Right cardiac atrium (tissue), 5 donors: Measurements from ENCODE around the gene GNAQ. TPM values are rescaled to one million over a fixed set of nuclear protein-coding genes. Genes with fewer than 3 reads are reported as not detected.
A peak's percentile ranks its signal among the peaks of the same experiment; 100 is the strongest.
"Not testable (repeated sequence)": the region's sequence is repeated elsewhere in the genome, so short reads cannot be mapped to it uniquely, and the experiment has no call there.

Source experiments
- ATAC-seq, 2 donors: fragments of 200-7000 bp; cut with Tn5 transposase; one replicate each; pipeline versions ENCODE4 v1.8.0 to v1.9.1; 2020; ENCODE audit warnings: moderate library complexity in 2 of 2, mild to moderate bottlenecking in 1 of 2
- DNase-seq, 3 donors: peaks; one replicate each; pipeline ENCODE4 v3.0.0-alpha.2; 2020
- H3K27ac ChIP-seq: one replicate; pipeline ENCODE4 v1.5.1; 2013; ENCODE audit warnings: mild to moderate bottlenecking, low read length, control low read depth, moderate library complexity
- H3K27me3 ChIP-seq: one replicate; pipeline ENCODE4 v1.6.1; 2013; ENCODE audit not compliant: control insufficient read depth, insufficient read depth
- H3K4me1 ChIP-seq: one replicate; pipeline ENCODE4 v1.6.1; 2013; ENCODE audit warnings: low read length; ENCODE audit not compliant: control insufficient read depth, insufficient read depth
- H3K4me3 ChIP-seq: one replicate; pipeline ENCODE4 v1.5.1; 2013; ENCODE audit warnings: low read length, control low read depth
- H3K9me3 ChIP-seq: one replicate; pipeline ENCODE4 v1.6.1; 2013; ENCODE audit warnings: low read length; ENCODE audit not compliant: control insufficient read depth
- WGBS: extraction: QIAGEN DNeasy Blood & Tissue Kit; methylation state at CpG from one replicate; pipeline ENCODE4 v1.1.7; 2013; 5-methylcytosine and 5-hydroxymethylcytosine counted together
- intact Hi-C, 4 donors: fragments of 100-400 bp; cut with DNase I; formaldehyde crosslinking; loops; one replicate each; pipeline versions ENCODE4 v1.11.0 to v1.14.0; 2022 to 2023
- long read RNA-seq, 4 donors: library from polyadenylated mRNA; unstranded; transcript quantifications; one replicate each; pipeline ENCODE4 v2.0.0, GENCODE V29; 2020 to 2021
- polyA plus RNA-seq: library from polyadenylated mRNA; stranded (reverse); fragments of 200-250 nt; gene quantifications from one replicate; pipeline ENCODE4 v1.2.3, GENCODE V29; 2013
- total RNA-seq, 4 donors: library from RNA; stranded (reverse); fragmentation: NEBNext Ultra II Directional; extraction: Animal tissue kit (Norgen Biotek cat#: 25700); gene quantifications; one replicate each; pipeline ENCODE4 v1.2.1, GENCODE V29; 2021
- donor health status: healthy with polysubstance abuse.
- donor health status: DM: no; HTN: yes; CAD: no.
- donor health status: DM: no; HTN: no; CAD: no.
- donor health status: DM: no; HTN: yes; CAD: no; lungs with severe emphysema.
- donor health status: DM: yes; HTN: yes; CAD: no.

GNAQ gene
- total RNA-seq: 10 to 100 TPM in 3 of 4 donors, 1 to 10 TPM in 1; 9.0 to 18.1 (median 16.9) TPM
- 6.0 TPM for polyA plus RNA-seq
- long read RNA-seq, donor 1, full-length matches to known transcripts: 5 of 17 reads
- long read RNA-seq, donor 1, partial matches to known transcripts: 4 of 17 reads
- long read RNA-seq, donor 1, other reads (novel, unspliced or antisense): 8 of 17 reads
- long read RNA-seq, donor 2, full-length matches to known transcripts: 2 of 2 reads
- long read RNA-seq, donor 2, partial matches to known transcripts: 0 of 2 reads
- long read RNA-seq, donor 2, other reads (novel, unspliced or antisense): 0 of 2 reads
- long read RNA-seq, donor 3, full-length matches to known transcripts: 1 of 12 reads
- long read RNA-seq, donor 3, partial matches to known transcripts: 2 of 12 reads
- long read RNA-seq, donor 3, other reads (novel, unspliced or antisense): 9 of 12 reads
- long read RNA-seq, donor 4, full-length matches to known transcripts: 3 of 4 reads
- long read RNA-seq, donor 4, partial matches to known transcripts: 0 of 4 reads
- long read RNA-seq, donor 4, other reads (novel, unspliced or antisense): 1 of 4 reads

DNA sequence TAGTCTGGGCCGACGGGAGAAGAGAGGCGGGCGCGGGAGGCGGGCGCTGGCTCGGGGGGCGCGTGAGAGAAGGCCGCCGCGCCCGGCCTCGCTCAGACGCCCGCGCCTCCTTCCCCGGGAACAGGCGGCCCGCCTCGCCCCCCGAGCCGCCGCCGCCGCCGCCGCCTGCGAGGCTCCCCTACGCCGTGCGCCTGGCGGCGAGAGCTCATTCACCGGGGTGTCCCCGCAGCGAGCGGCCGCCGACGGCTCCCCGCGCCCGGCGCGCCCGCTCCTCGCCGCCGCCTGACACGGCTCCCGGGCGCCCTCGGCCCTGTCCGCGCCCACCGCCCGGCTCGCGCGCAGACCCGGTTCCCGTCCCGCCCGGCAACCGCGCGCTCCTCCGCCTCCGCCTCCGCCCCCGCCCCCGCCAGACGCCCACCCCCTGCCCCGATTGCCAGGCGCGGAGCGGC is at the start of gene GNAQ:
GNAQ (minus strand) TSS at position 368 of the 449 bp plus-strand sequence. CDS start 576 bp downstream, outside the sequence.
- no peaks in the 10 kb centered on the region for H3K4me1 ChIP-seq
- no peaks in the 10 kb centered on the region for H3K9me3 ChIP-seq
- DNase-seq (peak in 2 of 3 donors; percentile 35 to 73), ATAC-seq (peak in 1 of 2 donors; percentile 1)
- intact Hi-C loops: loop anchor here in 2 of 4 donors (5.0 to 10.0 kb wide), 3 partner anchors 54 to 597 kb away; no protein-coding TSS in a partner anchor
- H3K27ac ChIP-seq: peak within 1 kb of the TSS; percentile 95
- WGBS: under 1% methylated on average over 79 of the region's 79 CpGs
- no peaks in the 10 kb centered on the region for H3K27me3 ChIP-seq
- peak within 1 kb of the TSS; percentile 89 for H3K4me3 ChIP-seq

GRCh38 chr9:78074385-78075291 is 43.0 kb upstream of the GNAQ start:
- Histone ChIP-seq H3K27ac (no peak overlapping the region), H3K9me3 (no peaks in the 10 kb centered on the region), H3K4me1 (no peaks in the 10 kb centered on the region), H3K4me3 (no peak overlapping the region), H3K27me3 (no peaks in the 10 kb centered on the region)
- DNase-seq (no peak), ATAC-seq (no peak)
- intact Hi-C loops: no loop called here
- WGBS: 49% methylated on average over 4 of the region's 4 CpGs

DNA sequence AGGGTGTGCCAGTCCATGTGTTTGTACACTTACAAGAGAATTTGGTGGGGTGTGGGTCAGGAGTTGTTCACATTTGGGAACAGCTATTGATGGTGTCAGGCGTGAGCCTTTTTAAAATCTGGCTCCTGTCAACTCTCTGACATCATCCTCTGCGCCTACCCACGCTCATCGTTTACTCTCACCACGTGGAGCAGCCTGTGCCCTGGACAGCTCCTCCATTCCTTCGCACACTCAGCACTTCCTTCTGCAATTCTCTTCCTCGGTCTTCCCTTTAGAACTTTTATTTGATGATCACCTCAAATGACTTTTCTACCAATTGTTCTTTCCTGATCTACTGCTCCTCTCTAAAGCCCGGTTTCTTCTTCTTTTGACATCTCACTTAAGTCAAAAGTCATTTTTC is 42.1 kb upstream of the GNAQ start:
- Histone ChIP-seq H3K9me3 (no peaks in the 10 kb centered on the region), H3K27ac (no peak overlapping the region), H3K4me1 (no peaks in the 10 kb centered on the region), H3K4me3 (no peak overlapping the region), H3K27me3 (no peaks in the 10 kb centered on the region)
- ATAC-seq (no peak), DNase-seq (no peak)
- 47% methylated on average over 8 of the region's 8 CpGs for WGBS
- intact Hi-C loops: no loop called here

GRCh38 chr9:78072586-78073199 is 41.1 kb upstream of the GNAQ start:
- ATAC-seq: no peak
- Histone ChIP-seq H3K27me3 (no peaks in the 10 kb centered on the region), H3K9me3 (no peaks in the 10 kb centered on the region), H3K4me3 (no peak overlapping the region), H3K27ac (no peak overlapping the region), H3K4me1 (no peaks in the 10 kb centered on the region)
- intact Hi-C loops: no loop called here
- no peak for DNase-seq
- 82% methylated on average over 3 of the region's 3 CpGs for WGBS

DNA sequence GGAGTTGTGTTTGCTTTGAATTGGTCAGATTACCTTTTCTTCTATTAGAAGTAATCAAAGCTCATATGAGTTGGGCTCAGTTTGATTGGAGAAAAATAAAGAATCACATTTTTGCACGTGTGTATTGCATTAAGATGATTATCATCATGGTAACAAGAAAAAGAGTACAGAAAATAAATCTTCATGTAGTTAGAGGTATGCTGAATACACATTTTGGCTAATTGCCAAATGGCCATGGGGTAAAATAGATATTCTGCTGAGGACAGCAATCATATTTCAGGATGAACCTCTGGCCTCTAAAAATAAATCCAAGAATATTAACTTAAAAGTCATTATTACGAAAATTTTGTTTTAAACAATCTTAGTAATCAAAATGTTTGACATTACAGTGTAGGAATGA is 38.9 kb upstream of the GNAQ start:
- DNase-seq (no peak), ATAC-seq (no peak)
- Histone ChIP-seq H3K27ac (no peak overlapping the region), H3K4me3 (no peak overlapping the region), H3K4me1 (no peaks in the 10 kb centered on the region), H3K9me3 (no peaks in the 10 kb centered on the region), H3K27me3 (no peaks in the 10 kb centered on the region)
- intact Hi-C loops: no loop called here
- 72% methylated on average over 2 of the region's 2 CpGs for WGBS

GRCh38 chr9:78064075-78064474 is 32.5 kb upstream of the GNAQ start:
- DNase-seq (peak in 1 of 3 donors; percentile 32), ATAC-seq (no peak)
- intact Hi-C loops: no loop called here
- no peak overlapping the region for H3K4me3 ChIP-seq
- no peaks in the 10 kb centered on the region for H3K27me3 ChIP-seq
- H3K4me1 ChIP-seq: no peaks in the 10 kb centered on the region
- 46% methylated on average over 3 of the region's 3 CpGs for WGBS
- H3K9me3 ChIP-seq: no peaks in the 10 kb centered on the region
- H3K27ac ChIP-seq: no peak overlapping the region

DNA sequence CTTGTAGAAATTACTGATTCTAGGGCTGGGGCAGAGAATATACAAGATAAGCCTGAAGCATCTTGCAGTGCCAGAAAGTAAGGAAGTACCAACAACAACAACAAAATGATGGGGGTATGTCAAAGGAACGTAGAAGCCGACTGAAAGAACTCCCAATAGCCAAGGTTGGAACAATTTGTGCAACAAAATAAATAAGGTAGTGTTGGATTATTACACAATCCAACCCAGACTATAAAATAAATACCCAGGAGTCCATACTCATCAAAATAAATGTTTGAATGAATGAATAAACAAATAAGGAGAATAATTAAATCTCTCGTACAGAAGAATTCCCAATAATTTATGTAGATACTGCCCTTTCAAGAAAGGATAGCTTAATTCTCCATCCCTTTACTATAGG is 31.1 kb upstream of the GNAQ start:
- H3K4me3 ChIP-seq: no peak overlapping the region
- DNase-seq: no peak
- no peaks in the 10 kb centered on the region for H3K27me3 ChIP-seq
- no peaks in the 10 kb centered on the region for H3K9me3 ChIP-seq
- intact Hi-C loops: no loop called here
- H3K27ac ChIP-seq: no peak overlapping the region
- ATAC-seq: no peak
- no peaks in the 10 kb centered on the region for H3K4me1 ChIP-seq
- WGBS: 93% methylated on average over 3 of the region's 3 CpGs

- H3K4me3 ChIP-seq, ATAC-seq, H3K27ac ChIP-seq, H3K9me3 ChIP-seq, intact Hi-C loops, H3K27me3 ChIP-seq, H3K4me1 ChIP-seq: not testable (repeated sequence)
- peak in 1 of 3 donors; percentile 36 for DNase-seq
- WGBS: 75% methylated on average over 7 of the region's 7 CpGs
Observed at GRCh38 chr9:78054218-78054617, 22.6 kb upstream of the GNAQ start.

DNA sequence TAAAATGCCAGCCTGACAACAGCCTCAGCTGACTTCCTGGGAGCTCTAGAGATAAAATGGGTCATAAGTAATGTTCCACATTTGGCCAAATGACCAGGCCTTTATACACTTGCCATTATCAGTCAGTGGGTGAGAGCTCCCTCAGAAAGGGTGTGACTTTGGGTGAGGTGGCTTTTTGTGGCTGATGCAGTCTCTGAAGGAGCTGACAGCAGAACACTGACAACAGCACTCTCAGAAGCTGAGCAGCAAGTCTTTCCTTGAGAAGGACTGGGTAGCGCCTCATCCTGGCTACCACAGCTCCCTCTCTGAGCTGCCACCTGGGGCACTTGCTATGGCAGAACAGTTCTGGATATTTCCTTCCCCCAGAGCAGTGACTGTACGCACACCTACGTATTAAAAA is 22.0 kb upstream of the GNAQ start:
- Histone ChIP-seq H3K27ac (no peak overlapping the region), H3K27me3 (no peaks in the 10 kb centered on the region), H3K4me1 (no peaks in the 10 kb centered on the region), H3K4me3 (no peak overlapping the region), H3K9me3 (no peaks in the 10 kb centered on the region)
- WGBS: 93% methylated on average over 3 of the region's 3 CpGs
- intact Hi-C loops: no loop called here
- DNase-seq: no peak
- no peak for ATAC-seq

DNA sequence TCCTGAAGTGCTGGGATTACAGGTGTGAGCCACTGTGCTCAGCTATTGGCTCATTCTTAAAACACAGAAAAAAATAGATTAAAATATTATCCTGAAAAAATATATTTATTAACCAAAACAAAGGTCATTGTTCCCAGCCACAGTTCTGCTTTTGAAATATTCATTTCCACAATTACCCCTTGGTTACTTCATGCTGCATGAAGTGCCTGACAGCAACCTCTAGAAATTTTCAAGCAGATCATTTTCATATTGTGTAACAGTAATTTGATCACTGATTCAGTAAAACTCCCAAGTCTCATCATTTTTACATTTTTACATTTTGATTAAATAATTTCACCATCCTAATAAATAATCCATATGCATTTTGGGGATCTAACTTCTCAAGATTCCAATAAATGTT is 18.8 kb upstream of the GNAQ start:
- no peak for ATAC-seq
- no peaks in the 10 kb centered on the region for H3K27me3 ChIP-seq
- intact Hi-C loops: no loop called here

More for the DNA sequence above, 18.8 kb upstream of the GNAQ start:
- no peak for DNase-seq
- H3K4me3 ChIP-seq: no peak overlapping the region
- no peaks in the 10 kb centered on the region for H3K9me3 ChIP-seq
- H3K27ac ChIP-seq: no peak overlapping the region
- H3K4me1 ChIP-seq: no peaks in the 10 kb centered on the region
